ENCODE results near the gene TOP3B.

GRCh38 chr22:21980547-21980946 lies 2.0 kb downstream of the TOP3B start:
- no peak for TF ChIP-seq CTCF (IDR thresholded peaks at IDR 0.05)
- TF ChIP-seq POLR2A (IDR thresholded peaks at IDR 0.05; ENCODE audit: low read depth), result no peak

All from esophagus muscularis mucosa (tissue), 3 donors.